IMR-90 (cell line): ENCODE measurements around the gene MGA. TPM values are rescaled to one million over a fixed set of nuclear protein-coding genes. Genes with fewer than 3 reads are reported as not detected.

ENCODE experiments used
- ATAC-seq: fragments of 200-7000 bp; cut with Tn5 transposase; 2 replicates; pipeline ENCODE4 v1.9.1; 2020; ENCODE audit warnings: low read depth, mild to moderate bottlenecking, moderate library complexity
- BruUV-seq: library from RNA; stranded (reverse); fragments of 400-500 nt; replicated peaks from 2 replicates; lab custom pipeline; 2021; lab: Mats Ljungman, UMichigan
- CTCF ChIA-PET: fragments of 300-600 bp; formaldehyde crosslinking; extraction: SDS; loops from one replicate; lab custom pipeline; 2021; ENCODE audit warnings: antibody characterized with exemption; lab: Yijun Ruan, JAX
- POLR2A ChIA-PET: fragments of 300-600 bp; sonication (Branson Sonifier 250); formaldehyde crosslinking; loops from one replicate; lab custom pipeline; 2022; ENCODE audit warnings: antibody characterized with exemption; ENCODE audit not compliant: unreplicated experiment; lab: Charles Lee
- DNase-seq: peaks from one replicate; pipeline ENCODE4 v3.0.0; 2013
- H2AFZ ChIP-seq: replicated peaks from 2 replicates; pipeline ENCODE3; 2013; ENCODE audit warnings: low read length, mild to moderate bottlenecking; ENCODE audit not compliant: poor library complexity
- H2AK5ac ChIP-seq: 2 replicates; pipeline ENCODE4 v1.6.1; 2013; ENCODE audit warnings: low read depth, low read length, inconsistent platforms
- H2AK9ac ChIP-seq: replicated peaks from 2 replicates; pipeline ENCODE3; 2013; ENCODE audit warnings: mild to moderate bottlenecking, low read depth, low read length, moderate library complexity; ENCODE audit not compliant: poor library complexity
- H2BK120ac ChIP-seq: 2 replicates; pipeline ENCODE4 v1.6.1; 2013; ENCODE audit warnings: low read depth, low read length, inconsistent platforms
- H2BK15ac ChIP-seq: 3 replicates; pipeline ENCODE4 v1.6.1; 2013; ENCODE audit warnings: low read depth, low read length, inconsistent platforms
- H2BK20ac ChIP-seq: 2 replicates; pipeline ENCODE4 v1.6.1; 2013; ENCODE audit warnings: low read depth, mild to moderate bottlenecking, inconsistent platforms, low read length, moderate library complexity
- H2BK5ac ChIP-seq: 2 replicates; pipeline ENCODE4 v1.6.1; 2013; ENCODE audit warnings: mild to moderate bottlenecking, low read depth, low read length, inconsistent platforms; ENCODE audit not compliant: poor library complexity, severe bottlenecking
- H3K14ac ChIP-seq: replicated peaks from 2 replicates; pipeline ENCODE4 v1.6.1; 2013; ENCODE audit warnings: low read depth, low read length, inconsistent platforms
- H3K18ac ChIP-seq: 2 replicates; pipeline ENCODE4 v1.6.1; 2013; ENCODE audit warnings: low read depth, low read length, control low read depth
- H3K23ac ChIP-seq: 2 replicates; pipeline ENCODE4 v1.6.1; 2013; ENCODE audit warnings: low read depth, low read length, inconsistent platforms
- H3K27ac ChIP-seq: 2 replicates; pipeline ENCODE4 v1.5.1; 2013; ENCODE audit warnings: mild to moderate bottlenecking, control low read depth, low read length; ENCODE audit not compliant: insufficient read depth
- H3K27me3 ChIP-seq: 2 replicates; pipeline ENCODE4 v1.6.1; 2013; ENCODE audit warnings: low read length; ENCODE audit not compliant: control insufficient read depth, insufficient read depth
- H3K36me3 ChIP-seq: 2 replicates; pipeline ENCODE4 v1.6.1; 2013; ENCODE audit warnings: low read length, mixed read lengths; ENCODE audit not compliant: control insufficient read depth, insufficient read depth
- H3K4ac ChIP-seq: 2 replicates; pipeline ENCODE4 v1.6.1; 2013; ENCODE audit warnings: low read depth, low read length, inconsistent platforms
- H3K4me1 ChIP-seq: 2 replicates; pipeline ENCODE4 v1.6.1; 2013; ENCODE audit warnings: low read length, mixed read lengths; ENCODE audit not compliant: control insufficient read depth, insufficient read depth
- H3K4me2 ChIP-seq: 2 replicates; pipeline ENCODE4 v1.6.1; 2013; ENCODE audit warnings: low read depth, mild to moderate bottlenecking, control low read depth, low read length, moderate library complexity
- H3K4me3 ChIP-seq: 2 replicates; pipeline ENCODE4 v1.5.1; 2013; ENCODE audit warnings: low read depth, mild to moderate bottlenecking, control low read depth, low read length, moderate library complexity; ENCODE audit not compliant: insufficient read depth
- H3K56ac ChIP-seq: 2 replicates; pipeline ENCODE4 v1.6.1; 2013; ENCODE audit warnings: low read length, inconsistent platforms; ENCODE audit not compliant: insufficient read depth; ENCODE audit errors: extremely low read depth
- H3K79me1 ChIP-seq, 2 experiments: 2 replicates each; pipeline ENCODE4 v1.6.1; 2013; ENCODE audit warnings: low read length in 2 of 2, inconsistent platforms in 1 of 2, low read depth in 1 of 2
- H3K9ac ChIP-seq: 2 replicates; pipeline ENCODE4 v1.6.1; 2013; ENCODE audit warnings: low read depth, low read length, control low read depth
- H3K9me1 ChIP-seq: 2 replicates; pipeline ENCODE4 v1.6.1; 2013; ENCODE audit warnings: low read length, inconsistent platforms; ENCODE audit not compliant: insufficient read depth
- H3K9me3 ChIP-seq: 2 replicates; pipeline ENCODE4 v1.6.1; 2013; ENCODE audit warnings: low read length; ENCODE audit not compliant: control insufficient read depth, insufficient read depth
- H4K20me1 ChIP-seq: 2 replicates; pipeline ENCODE4 v1.6.1; 2013; ENCODE audit warnings: low read length, inconsistent platforms; ENCODE audit not compliant: insufficient read depth
- H4K5ac ChIP-seq: 2 replicates; pipeline ENCODE4 v1.6.1; 2013; ENCODE audit warnings: mild to moderate bottlenecking, low read depth, low read length, control low read depth
- H4K8ac ChIP-seq, 2 experiments: 2 replicates each; pipeline ENCODE4 v1.6.1; 2013; ENCODE audit warnings: low read depth in 2 of 2, low read length in 2 of 2, control low read depth in 1 of 2, inconsistent platforms in 1 of 2
- H4K91ac ChIP-seq: 2 replicates; pipeline ENCODE4 v1.6.1; 2013; ENCODE audit warnings: low read depth, low read length, inconsistent platforms; ENCODE audit not compliant: insufficient read depth
- BHLHE40 ChIP-seq: fragments of 150-350 bp; IDR thresholded peaks from 2 replicates; pipeline ENCODE4 v1.6.1; 2016; ENCODE audit warnings: mild to moderate bottlenecking, low read depth, low read length
- CEBPB ChIP-seq: IDR thresholded peaks from 2 replicates; pipeline ENCODE4 v1.6.1; 2012; ENCODE audit warnings: low read depth, low read length, improper control_type of control experiment
- CHD1 ChIP-seq: IDR thresholded peaks from 2 replicates; pipeline ENCODE4 v1.6.1; 2012; ENCODE audit warnings: low read depth, low read length, improper control_type of control experiment
- ELK1 ChIP-seq: fragments of 150-350 bp; IDR thresholded peaks from 2 replicates; pipeline ENCODE4 v1.6.1; 2016; ENCODE audit warnings: low read depth, mild to moderate bottlenecking, low read length, moderate library complexity, borderline replicate concordance
- FOS ChIP-seq: fragments of 150-350 bp; IDR thresholded peaks from 2 replicates; pipeline ENCODE4 v1.6.1; 2016; ENCODE audit warnings: low read depth, low read length
- MXI1 ChIP-seq: IDR thresholded peaks from 2 replicates; pipeline ENCODE4 v1.6.1; 2012; ENCODE audit warnings: low read depth, mild to moderate bottlenecking, low read length, moderate library complexity, borderline replicate concordance
- NFE2L2 ChIP-seq: fragments of 150-350 bp; IDR thresholded peaks from 2 replicates; pipeline ENCODE4 v1.6.1; 2016; ENCODE audit warnings: low read depth, mild to moderate bottlenecking, low read length
- POLR2A ChIP-seq: IDR thresholded peaks from 2 replicates; pipeline ENCODE4 v1.6.1; 2012; ENCODE audit warnings: mild to moderate bottlenecking, low read depth, low read length
- RAD21 ChIP-seq: IDR thresholded peaks from 2 replicates; pipeline ENCODE4 v1.6.1; 2012; ENCODE audit warnings: low read length, improper control_type of control experiment
- RCOR1 ChIP-seq: IDR thresholded peaks from 2 replicates; pipeline ENCODE4 v1.6.1; 2012; ENCODE audit warnings: mild to moderate bottlenecking, low read length, improper control_type of control experiment; ENCODE audit not compliant: insufficient replicate concordance
- SMC3 ChIP-seq: fragments of 150-350 bp; IDR thresholded peaks from 2 replicates; pipeline ENCODE4 v1.6.1; 2016; ENCODE audit warnings: low read depth, mild to moderate bottlenecking, antibody characterized with exemption, low read length, moderate library complexity
- WGBS, 2 experiments: methylation state at CpG; one replicate each; pipeline versions ENCODE4 v1.1.5 to v1.1.7; 2013; ENCODE audit warnings: missing lambda C conversion rate in 2 of 2; ENCODE audit not compliant: insufficient read length in 1 of 2; ENCODE audit errors: extremely low coverage in 2 of 2; 5-methylcytosine and 5-hydroxymethylcytosine counted together
- dilution Hi-C: fragments of 300-500 bp; cut with HindIII; formaldehyde crosslinking; loops from one replicate; pipeline ENCODE4 v1.14.3; 2018; ENCODE audit warnings: low sequenced_read_pairs; ENCODE audit not compliant: unreplicated experiment
- in situ Hi-C: fragments of 300-500 bp; cut with MboI; formaldehyde crosslinking; loops from 3 replicates; pipeline ENCODE4 v1.14.3; 2019; ENCODE audit warnings: low sequenced_read_pairs, inconsistent platforms, mixed read lengths
- intact Hi-C: fragments of 100-400 bp; cut with micrococcal nuclease; formaldehyde crosslinking; loops from 2 replicates; pipeline ENCODE4 v1.10.0; 2022
- polyA plus RNA-seq, 3 experiments: library from polyadenylated mRNA; depleted of rRNA; stranded (reverse); fragments of >200 nt; gene quantifications; 2 replicates each; pipeline ENCODE4 v1.2.3, GENCODE V29; 2012; ENCODE audit warnings: low replicate concordance in 1 of 3
- total RNA-seq: library from RNA; depleted of rRNA; stranded (reverse); fragments of >200 nt; gene quantifications from 2 replicates; pipeline ENCODE4 v1.2.3, GENCODE V29; 2012
- TF ChIP-seq, protein P1 (sequence below): fragments of 150-350 bp; IDR thresholded peaks from 2 replicates; pipeline ENCODE4 v1.6.1; 2017; ENCODE audit warnings: mild to moderate bottlenecking, antibody characterized with exemption, low read length, low read depth

Gene MGA
- total and polyA plus RNA-seq, 2 of the 4 experiments (the other 2 are of a cell fraction) = 3.2 to 38.0 TPM

- TF ChIP-seq CHD1 (no peak), NFE2L2 (no peak)
These were observed 149.5 kb downstream of the MGA start (continued) for GRCh38 chr15:41809526-41810220.

DNA sequence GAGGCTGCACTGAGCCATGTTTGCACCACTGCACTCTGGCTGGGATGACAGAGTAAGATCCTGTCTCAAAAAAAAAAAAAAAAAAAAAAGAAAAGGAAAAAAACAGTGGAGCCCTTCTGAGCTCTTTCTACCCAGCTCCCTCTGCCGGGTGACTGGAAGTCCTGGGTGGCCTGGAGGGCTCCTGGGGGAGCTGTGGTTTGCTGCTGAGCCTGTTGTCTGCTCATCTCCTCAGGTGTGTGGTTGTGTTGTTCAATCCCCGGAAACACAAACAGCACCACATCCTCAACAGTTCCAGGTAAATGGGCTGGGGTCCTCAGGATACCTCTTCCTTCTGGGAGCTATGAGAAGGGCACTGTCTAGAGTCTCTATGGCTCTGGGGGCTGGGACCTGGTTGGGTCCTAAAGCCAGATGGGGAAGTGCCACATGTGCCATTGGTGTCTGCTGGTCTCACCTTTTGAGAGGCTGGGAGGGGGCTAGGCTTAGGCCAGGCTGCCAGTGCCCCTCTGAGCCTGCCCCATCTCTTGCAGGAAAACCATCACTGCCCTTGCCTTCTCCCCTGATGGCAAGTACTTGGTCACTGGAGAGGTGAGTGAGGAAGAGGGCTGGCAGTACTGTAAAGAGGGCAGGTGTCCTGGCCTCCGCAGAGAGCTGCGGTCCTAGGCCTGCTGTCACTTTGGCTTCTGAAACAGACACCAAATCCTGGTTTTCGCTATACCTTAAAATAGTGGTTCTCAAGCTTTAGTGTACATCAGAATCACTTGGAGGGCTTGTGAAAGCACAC, 150.6 kb downstream of the MGA start:
- Histone ChIP-seq H4K5ac (no peak overlapping the region), H3K36me3 (peaks cover 18% of the 10 kb centered on the region; the same call in 1 of the 2 replicates), H2BK5ac (no peak overlapping the region), H4K20me1 (peaks cover 13% of the 10 kb centered on the region; the same call in 1 of the 2 replicates), H2AK5ac (no peak overlapping the region; the same call in none of the 2 replicates), H3K56ac (no peak overlapping the region), H2BK20ac (no peak overlapping the region), H3K14ac (no peak overlapping the region), H3K9me3 (no peaks in the 10 kb centered on the region), H2AFZ (peak overlapping the region; percentile 46), H3K79me1 (peaks cover 13 to 51% of the 10 kb centered on the region in 2 experiments; a peak in 3 of 4 replicates), H3K4me3 (no peak overlapping the region), H2BK15ac (no peak overlapping the region; the same call in 2 of the 3 replicates), H3K4me1 (peaks cover 3% of the 10 kb centered on the region), H3K9me1 (peaks cover 12% of the 10 kb centered on the region; the same call in 1 of the 2 replicates), H4K91ac (no peak overlapping the region), H3K27me3 (no peaks in the 10 kb centered on the region), H2BK120ac (no peak overlapping the region; the same call in 1 of the 2 replicates), H3K18ac (no peak overlapping the region), H3K23ac (no peak overlapping the region), H3K9ac (no peak overlapping the region), H3K4ac (no peak overlapping the region; the same call in 1 of the 2 replicates), H3K4me2 (no peak overlapping the region), H3K27ac (no peak overlapping the region), H4K8ac (no peak overlapping the region), H2AK9ac (peak overlapping the region; percentile 84)
- ATAC-seq (peak; percentile 36; the same call in 1 of the 2 replicates), DNase-seq (no peak)
- no TSS peak for BruUV-seq
- intact Hi-C loops (loop anchor here (1.0 to 10.0 kb wide), 5 partner anchors 37 to 346 kb away; partner anchors contain the start of gene MAPKBP1), dilution Hi-C loops (no loop called here), in situ Hi-C loops (loop anchor here (5.0 kb wide), 1 partner anchor 39 kb away; the partner anchor contains the start of gene MAPKBP1)
- 80% methylated on average over 1 of the region's 5 CpGs; no CpG with 5 or more reads in 1 of the 2 experiments for WGBS, 2 experiments
- ChIA-PET POLR2A (interaction anchor here (0.6 kb wide), 1 partner anchor 38 kb away, joined by 3 read pairs; no protein-coding TSS in a partner anchor), CTCF (interaction anchor here (0.6 to 4.5 kb wide), 6 partner anchors 9 to 296 kb away, joined by 3 to 54 read pairs (median 4); partner anchors contain the start of gene MAPKBP1)
- TF ChIP-seq RAD21 = no peak
- no peak for TF ChIP-seq NFE2L2
- no peak for TF ChIP-seq ELK1
- no peak for TF ChIP-seq SMC3
- TF ChIP-seq CEBPB = no peak
- TF ChIP-seq POLR2A = no peak
- TF ChIP-seq, protein P1, sequence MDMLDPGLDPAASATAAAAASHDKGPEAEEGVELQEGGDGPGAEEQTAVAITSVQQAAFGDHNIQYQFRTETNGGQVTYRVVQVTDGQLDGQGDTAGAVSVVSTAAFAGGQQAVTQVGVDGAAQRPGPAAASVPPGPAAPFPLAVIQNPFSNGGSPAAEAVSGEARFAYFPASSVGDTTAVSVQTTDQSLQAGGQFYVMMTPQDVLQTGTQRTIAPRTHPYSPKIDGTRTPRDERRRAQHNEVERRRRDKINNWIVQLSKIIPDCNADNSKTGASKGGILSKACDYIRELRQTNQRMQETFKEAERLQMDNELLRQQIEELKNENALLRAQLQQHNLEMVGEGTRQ = no peak
- TF ChIP-seq CHD1 = no peak
- no peak for TF ChIP-seq BHLHE40
- TF ChIP-seq FOS = no peak
- no peak for TF ChIP-seq MXI1
- no peak for TF ChIP-seq RCOR1
